Thyroid gland (tissue), 4 donors: ENCODE results near the gene KRTAP4-7.
"Not testable (repeated sequence)": the region's sequence is repeated elsewhere in the genome, so short reads cannot be mapped to it uniquely, and the experiment has no call there.

Experiments
- CTCF ChIP-seq, 6 experiments: fragments of 200-600 bp in 3 of 6; fragments of 450-650 bp in 3 of 6; sonication (generic) in 3 of 6; IDR thresholded peaks; one replicate each; pipeline ENCODE4 v1.5.1; 2016 to 2019; ENCODE audit warnings: antibody characterized with exemption in 6 of 6, mild to moderate bottlenecking in 2 of 6, inconsistent platforms in 1 of 6, moderate library complexity in 1 of 6
- POLR2A ChIP-seq, 2 donors: fragments of 450-650 bp; IDR thresholded peaks; one replicate each; pipeline ENCODE4 v1.6.1; 2017; ENCODE audit warnings: antibody characterized with exemption in 2 of 2, mild to moderate bottlenecking in 2 of 2, moderate library complexity in 1 of 2

- TF ChIP-seq CTCF, POLR2A (IDR thresholded peaks at IDR 0.05): not testable (repeated sequence)
These were observed 20.6 kb downstream of the KRTAP4-7 start for GRCh38 chr17:41104386-41105038.
